GM12872 (cell line): ENCODE data around the gene CDH20.

Experiments used
- CTCF ChIP-seq: IDR thresholded peaks from 3 replicates; pipeline ENCODE4 v1.5.1; 2011; ENCODE audit warnings: low read depth, mild to moderate bottlenecking, low read length, moderate library complexity; ENCODE audit not compliant: insufficient read depth

Gene CDH20

GRCh38 chr18:61464551-61465142 lies 131.4 kb downstream of the CDH20 start:
- no peak for TF ChIP-seq CTCF

GRCh38 chr18:61466736-61467135 lies 133.5 kb downstream of the CDH20 start:
- TF ChIP-seq CTCF: no peak

- TF ChIP-seq CTCF: no peak
Measured at GRCh38 chr18:61470031-61470674, 136.9 kb downstream of the CDH20 start.

- no peak for TF ChIP-seq CTCF
Measured at GRCh38 chr18:61471541-61471940, 138.3 kb downstream of the CDH20 start.

GRCh38 chr18:61471942-61472341 lies 138.7 kb downstream of the CDH20 start:
- TF ChIP-seq CTCF: no peak

GRCh38 chr18:61474341-61474740 lies 141.1 kb downstream of the CDH20 start:
- no peak for TF ChIP-seq CTCF

- no peak for TF ChIP-seq CTCF
Measured at GRCh38 chr18:61474918-61475317, 141.7 kb downstream of the CDH20 start.
